ENCODE measurements around the gene OR2AG1.

Gene OR2AG1

GRCh38 chr11:6782720-6783119 is at the start of gene OR2AG1:
TSS of gene OR2AG1 (plus strand) at chr11:6783020. CDS start at chr11:6785038, 2,018 bp downstream.
- no peak for DNase-seq (ENCODE audit: low spot score)

GRCh38 chr11:6733326-6734275 is 49.2 kb upstream of the OR2AG1 start:
- no peak for DNase-seq (ENCODE audit: low spot score)

GRCh38 chr11:6734616-6735015 is 48.2 kb upstream of the OR2AG1 start:
- DNase-seq (ENCODE audit: low spot score) = no peak

GRCh38 chr11:6735306-6735705 is 47.5 kb upstream of the OR2AG1 start:
- peak; percentile 49 for DNase-seq (ENCODE audit: low spot score)

GRCh38 chr11:6736495-6737121 is 46.2 kb upstream of the OR2AG1 start:
- peak; percentile 51 for DNase-seq (ENCODE audit: low spot score)

GRCh38 chr11:6737872-6738466 is 44.9 kb upstream of the OR2AG1 start:
- DNase-seq (ENCODE audit: low spot score) = peak; percentile 82

GRCh38 chr11:6738590-6738989 is 44.2 kb upstream of the OR2AG1 start:
- no peak for DNase-seq (ENCODE audit: low spot score)

GRCh38 chr11:6742260-6742659 is 40.6 kb upstream of the OR2AG1 start:
- peak; percentile 38 for DNase-seq (ENCODE audit: low spot score)

DNA sequence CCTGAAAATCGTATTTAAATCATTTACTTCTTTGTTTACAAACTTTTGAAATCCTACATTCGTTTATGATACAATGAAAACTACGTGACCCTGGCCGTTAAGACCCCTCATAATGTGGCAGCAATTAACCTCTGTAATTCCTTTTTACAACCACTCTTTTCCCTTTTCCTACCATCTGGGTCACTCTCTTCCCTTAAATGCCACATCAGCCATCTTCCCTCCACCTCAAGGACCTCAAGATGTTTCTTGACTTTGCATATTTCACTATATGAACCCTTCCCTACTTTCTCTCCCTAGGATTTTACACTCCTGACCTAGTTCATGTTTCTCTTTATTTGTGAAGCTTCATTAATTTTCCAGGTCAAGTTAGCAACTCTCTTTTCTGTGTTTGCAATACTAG is 37.8 kb upstream of the OR2AG1 start:
- no peak for DNase-seq (ENCODE audit: low spot score)

DNA sequence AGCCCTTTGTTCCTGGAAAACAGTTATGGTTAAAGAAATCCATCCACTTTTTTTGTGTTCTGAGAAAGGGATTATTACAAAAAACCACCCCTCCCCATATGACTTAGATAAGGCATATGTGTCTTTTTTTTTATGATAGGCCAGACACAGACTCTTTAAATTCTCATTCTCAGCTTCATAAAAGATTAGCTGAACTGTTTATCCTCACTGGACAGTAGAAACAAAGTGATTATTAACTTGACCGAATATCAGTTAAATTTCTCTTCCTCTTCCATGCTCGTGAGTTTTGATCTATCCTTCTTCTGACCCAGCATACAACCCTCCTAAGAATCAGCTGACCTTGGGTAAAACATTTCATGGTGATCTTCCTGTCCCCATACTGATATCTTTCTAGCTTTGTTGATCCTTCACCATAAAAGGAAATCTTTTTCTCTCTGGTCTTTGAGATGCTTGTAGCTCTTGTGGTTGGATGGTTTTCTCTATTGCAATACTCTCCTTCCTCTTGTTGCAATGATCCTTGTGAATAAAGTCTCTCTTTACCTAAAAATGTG is 37.3 kb upstream of the OR2AG1 start:
- peak; percentile 60 for DNase-seq (ENCODE audit: low spot score)

- peak; percentile 69 for DNase-seq (ENCODE audit: low spot score)
Measured at GRCh38 chr11:6746086-6746618, 36.7 kb upstream of the OR2AG1 start.

GRCh38 chr11:6746626-6747025 is 36.2 kb upstream of the OR2AG1 start:
- DNase-seq (ENCODE audit: low spot score) = no peak

GRCh38 chr11:6747097-6747668 is 35.6 kb upstream of the OR2AG1 start:
- DNase-seq (ENCODE audit: low spot score) = no peak

DNA sequence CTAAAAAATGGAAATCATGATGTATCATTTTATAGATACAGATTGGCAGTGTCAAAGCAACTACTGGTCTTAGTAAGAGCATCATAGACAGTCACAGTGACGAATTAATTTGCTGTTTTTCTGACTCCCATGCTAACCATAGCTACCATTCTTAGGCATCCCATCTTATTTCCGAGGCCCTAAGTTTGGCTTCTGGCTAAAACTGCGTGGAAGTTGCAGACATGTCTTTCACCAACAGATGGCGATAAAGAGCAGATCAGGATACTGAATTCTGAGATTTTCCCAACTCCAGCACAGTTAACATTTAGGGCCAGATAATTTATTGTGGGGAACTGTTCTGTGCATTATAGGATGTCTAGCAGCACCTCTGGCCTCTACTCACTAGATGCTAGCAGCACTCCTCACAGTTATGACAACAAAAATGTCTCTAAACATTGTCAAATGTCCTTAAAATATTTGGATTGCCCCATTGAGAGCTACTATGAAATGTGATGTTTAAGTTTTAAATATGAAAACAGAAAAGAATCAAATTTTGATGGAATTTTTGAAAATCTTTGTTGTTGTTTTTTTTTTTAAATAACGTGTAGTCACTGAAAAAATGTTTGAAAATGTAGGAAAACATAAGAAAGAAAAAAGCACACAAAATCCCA is 27.4 kb upstream of the OR2AG1 start:
- peak; percentile 48 for DNase-seq (ENCODE audit: low spot score)

DNA sequence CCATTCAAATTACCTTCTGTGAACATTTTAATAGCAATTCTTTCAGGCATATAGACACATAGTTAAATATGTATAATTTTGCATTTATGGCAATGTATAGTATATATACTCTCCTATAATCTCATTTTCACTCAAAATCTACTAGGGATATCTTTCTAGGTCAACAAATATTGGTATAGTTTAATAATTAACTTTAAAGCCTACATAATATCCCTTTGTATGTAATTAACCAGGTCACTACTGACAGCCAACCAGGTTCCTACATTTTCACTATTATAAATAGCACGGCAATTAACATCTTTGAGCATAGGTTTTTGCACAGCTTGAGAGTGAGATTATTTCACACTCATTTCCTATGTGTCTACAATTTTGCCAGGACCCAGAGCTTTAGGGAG is 26.9 kb upstream of the OR2AG1 start:
- no peak for DNase-seq (ENCODE audit: low spot score)

- DNase-seq (ENCODE audit: low spot score) = peak; percentile 56
Measured at GRCh38 chr11:6757373-6757967, 25.4 kb upstream of the OR2AG1 start.

GRCh38 chr11:6771926-6772893 is 10.6 kb upstream of the OR2AG1 start, which contains the start of gene OR2AG2:
TSS of gene OR2AG2 (minus strand) at chr11:6771976. CDS start at chr11:6768957, 3,019 bp downstream.
- no peak for DNase-seq (ENCODE audit: low spot score)

DNA sequence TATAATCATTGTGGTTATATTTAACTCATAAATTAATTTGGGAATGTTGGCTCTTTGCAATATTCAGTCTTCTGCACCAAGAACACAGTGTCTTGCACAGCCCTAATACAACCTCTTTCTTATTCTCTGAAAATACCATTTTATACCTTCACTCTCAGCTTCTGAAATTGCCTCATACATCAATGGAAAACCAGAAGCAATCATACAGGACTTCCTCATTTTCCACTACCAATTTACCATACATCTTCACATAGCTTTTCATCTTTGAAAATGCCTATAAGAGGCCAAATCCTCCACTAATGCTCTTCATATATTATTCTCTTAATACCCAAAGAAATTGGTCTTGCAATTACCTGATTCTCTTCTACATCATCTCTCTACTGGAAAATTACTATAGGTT is 4.3 kb upstream of the OR2AG1 start:
- DNase-seq (ENCODE audit: low spot score) = no peak

DNA sequence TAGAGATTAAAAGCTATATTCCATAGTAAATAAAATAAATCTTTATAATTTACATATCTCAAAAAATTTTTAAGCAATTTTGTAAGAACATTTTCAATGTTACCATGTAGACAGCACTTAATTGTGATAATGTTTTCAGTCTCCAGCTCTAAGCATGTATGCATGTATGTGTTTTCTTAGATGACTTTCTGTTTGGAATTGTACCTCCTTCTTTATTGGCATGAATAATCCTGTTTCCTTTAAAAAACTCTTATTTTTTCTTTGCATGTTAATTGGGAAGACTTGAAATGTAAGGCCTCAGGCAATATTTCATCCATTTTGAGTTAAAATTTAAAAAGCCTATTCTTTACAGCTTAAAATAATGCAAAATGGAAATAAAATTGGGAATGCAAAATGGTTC is 2.0 kb upstream of the OR2AG1 start:
- DNase-seq (ENCODE audit: low spot score) = no peak

- DNase-seq (ENCODE audit: low spot score) = no peak
Measured at GRCh38 chr11:6790546-6790945, 7.7 kb downstream of the OR2AG1 start.
